ENCODE data around the gene CEP120. TPM values are rescaled to one million over a fixed set of nuclear protein-coding genes. Genes with fewer than 3 reads are reported as not detected.
"Not testable (repeated sequence)": the region's sequence is repeated elsewhere in the genome, so short reads cannot be mapped to it uniquely, and the experiment has no call there.

Gene CEP120
- total RNA-seq, 1 donor from 2014 or later: 21.8 TPM

GRCh38 chr5:123438902-123439301 is 15.7 kb upstream of the CEP120 start:
- H3K4me3 Mint-ChIP-seq (ENCODE audit: low read depth): no peak overlapping the region

GRCh38 chr5:123438244-123438643 is 15.0 kb upstream of the CEP120 start:
- no peak for TF ChIP-seq CTCF (IDR thresholded peaks at IDR 0.05; ENCODE audit: unreplicated experiment)
- no peaks in the 10 kb centered on the region for H3K27me3 Mint-ChIP-seq
- H3K36me3 Mint-ChIP-seq (ENCODE audit: insufficient read depth): no peaks in the 10 kb centered on the region
- peaks cover 2% of the 10 kb centered on the region for H3K4me1 Mint-ChIP-seq (ENCODE audit: low read depth)
- no peak overlapping the region for H3K27ac Mint-ChIP-seq
- H3K9me3 Mint-ChIP-seq (ENCODE audit: low read depth): no peaks in the 10 kb centered on the region
- no peak overlapping the region for H3K4me3 Mint-ChIP-seq (ENCODE audit: low read depth)
- no peak for DNase-seq (ENCODE audit: low spot score, unreplicated experiment)

More at GRCh38 chr5:123438902-123439301, 15.7 kb upstream of the CEP120 start:
- DNase-seq (ENCODE audit: low spot score, unreplicated experiment): no peak
- H3K27me3 Mint-ChIP-seq: no peaks in the 10 kb centered on the region
- H3K36me3 Mint-ChIP-seq (ENCODE audit: insufficient read depth): no peaks in the 10 kb centered on the region
- H3K4me1 Mint-ChIP-seq (ENCODE audit: low read depth): peaks cover 2% of the 10 kb centered on the region
- no peak for TF ChIP-seq CTCF (IDR thresholded peaks at IDR 0.05; ENCODE audit: unreplicated experiment)
- H3K9me3 Mint-ChIP-seq (ENCODE audit: low read depth): no peaks in the 10 kb centered on the region
- no peak overlapping the region for H3K27ac Mint-ChIP-seq

- H3K27ac Mint-ChIP-seq: no peak overlapping the region
- H3K4me3 Mint-ChIP-seq (ENCODE audit: low read depth): no peak overlapping the region
- H3K36me3 Mint-ChIP-seq (ENCODE audit: insufficient read depth): no peaks in the 10 kb centered on the region
- TF ChIP-seq CTCF (IDR thresholded peaks at IDR 0.05; ENCODE audit: unreplicated experiment): no peak
- H3K9me3 Mint-ChIP-seq (ENCODE audit: low read depth): peaks cover 4% of the 10 kb centered on the region
- peaks cover 2% of the 10 kb centered on the region for H3K4me1 Mint-ChIP-seq (ENCODE audit: low read depth)
- no peaks in the 10 kb centered on the region for H3K27me3 Mint-ChIP-seq
- DNase-seq (ENCODE audit: low spot score, unreplicated experiment): no peak
Observed at GRCh38 chr5:123436201-123436600, 13.0 kb upstream of the CEP120 start.

GRCh38 chr5:123434796-123435195 is 11.6 kb upstream of the CEP120 start:
- Mint-ChIP-seq H3K27me3 (no peaks in the 10 kb centered on the region), H3K4me3 (ENCODE audit: low read depth) (no peak overlapping the region), H3K36me3 (ENCODE audit: insufficient read depth) (no peaks in the 10 kb centered on the region), H3K4me1 (ENCODE audit: low read depth) (peaks cover 2% of the 10 kb centered on the region), H3K27ac (no peak overlapping the region), H3K9me3 (ENCODE audit: low read depth) (peaks cover 4% of the 10 kb centered on the region)
- no peak for DNase-seq (ENCODE audit: low spot score, unreplicated experiment)
- TF ChIP-seq CTCF (IDR thresholded peaks at IDR 0.05; ENCODE audit: unreplicated experiment): no peak

GRCh38 chr5:123433596-123433995 is 10.4 kb upstream of the CEP120 start:
- TF ChIP-seq CTCF (IDR thresholded peaks at IDR 0.05; ENCODE audit: unreplicated experiment): no peak
- Mint-ChIP-seq H3K36me3 (ENCODE audit: insufficient read depth) (no peaks in the 10 kb centered on the region), H3K4me3 (ENCODE audit: low read depth) (no peak overlapping the region), H3K4me1 (ENCODE audit: low read depth) (peaks cover 11% of the 10 kb centered on the region), H3K27ac (no peak overlapping the region), H3K27me3 (no peaks in the 10 kb centered on the region), H3K9me3 (ENCODE audit: low read depth) (peaks cover 4% of the 10 kb centered on the region)
- DNase-seq (ENCODE audit: low spot score, unreplicated experiment): no peak

GRCh38 chr5:123430441-123430840 is 7.2 kb upstream of the CEP120 start:
- H3K4me3 Mint-ChIP-seq (ENCODE audit: low read depth); H3K27ac Mint-ChIP-seq; H3K4me1 Mint-ChIP-seq (ENCODE audit: low read depth); H3K27me3 Mint-ChIP-seq; H3K9me3 Mint-ChIP-seq (ENCODE audit: low read depth); H3K36me3 Mint-ChIP-seq (ENCODE audit: insufficient read depth); DNase-seq (ENCODE audit: low spot score, unreplicated experiment): not testable (repeated sequence)
